ENCODE results near the gene MTMR2.

DNA sequence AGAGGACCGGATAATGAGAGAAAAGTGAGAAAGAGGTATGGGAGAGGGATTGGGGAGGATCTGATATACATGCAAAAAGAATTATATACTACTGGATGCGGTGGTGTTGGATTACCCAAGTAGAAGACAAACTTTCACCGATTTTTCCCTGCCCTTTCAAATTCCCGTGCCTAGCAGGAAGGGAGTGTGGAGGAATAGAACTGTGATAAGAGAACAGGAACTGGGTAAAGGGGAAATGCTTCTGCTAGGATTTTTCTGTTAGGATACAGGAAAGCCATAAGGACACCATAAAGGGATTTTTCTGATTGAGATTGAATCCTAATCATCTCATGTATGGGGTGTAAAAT, 480 bp upstream of the MTMR2 start:
- TF ChIP-seq, protein P1, sequence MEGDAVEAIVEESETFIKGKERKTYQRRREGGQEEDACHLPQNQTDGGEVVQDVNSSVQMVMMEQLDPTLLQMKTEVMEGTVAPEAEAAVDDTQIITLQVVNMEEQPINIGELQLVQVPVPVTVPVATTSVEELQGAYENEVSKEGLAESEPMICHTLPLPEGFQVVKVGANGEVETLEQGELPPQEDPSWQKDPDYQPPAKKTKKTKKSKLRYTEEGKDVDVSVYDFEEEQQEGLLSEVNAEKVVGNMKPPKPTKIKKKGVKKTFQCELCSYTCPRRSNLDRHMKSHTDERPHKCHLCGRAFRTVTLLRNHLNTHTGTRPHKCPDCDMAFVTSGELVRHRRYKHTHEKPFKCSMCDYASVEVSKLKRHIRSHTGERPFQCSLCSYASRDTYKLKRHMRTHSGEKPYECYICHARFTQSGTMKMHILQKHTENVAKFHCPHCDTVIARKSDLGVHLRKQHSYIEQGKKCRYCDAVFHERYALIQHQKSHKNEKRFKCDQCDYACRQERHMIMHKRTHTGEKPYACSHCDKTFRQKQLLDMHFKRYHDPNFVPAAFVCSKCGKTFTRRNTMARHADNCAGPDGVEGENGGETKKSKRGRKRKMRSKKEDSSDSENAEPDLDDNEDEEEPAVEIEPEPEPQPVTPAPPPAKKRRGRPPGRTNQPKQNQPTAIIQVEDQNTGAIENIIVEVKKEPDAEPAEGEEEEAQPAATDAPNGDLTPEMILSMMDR (CRISPR knock-in tag; IDR thresholded peaks at IDR 0.05) = no peak
- no peak for TF ChIP-seq MAFK (conservative IDR thresholded peaks at IDR 0.05 in 1 of 2, IDR thresholded peaks at IDR 0.05 in 1 of 2; ENCODE audit: low read length in 2 of 2)
- no peak for TF ChIP-seq POLR2A (IDR thresholded peaks at IDR 0.05; ENCODE audit: insufficient read depth in 1 of 2, low read depth in 2 of 2, low read length in 2 of 2)
- no peak for TF ChIP-seq POLR2AphosphoS5 (IDR thresholded peaks at IDR 0.05; ENCODE audit: low read depth, low read length)
- no peak for TF ChIP-seq ZNF333 (CRISPR knock-in tag; IDR thresholded peaks at IDR 0.05; ENCODE audit: borderline replicate concordance)
- TF ChIP-seq, protein P2, sequence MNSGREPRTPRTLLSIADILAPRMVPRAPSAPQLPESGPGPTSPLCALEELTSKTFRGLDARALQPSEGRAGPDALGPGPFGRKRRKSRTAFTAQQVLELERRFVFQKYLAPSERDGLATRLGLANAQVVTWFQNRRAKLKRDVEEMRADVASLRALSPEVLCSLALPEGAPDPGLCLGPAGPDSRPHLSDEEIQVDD (CRISPR knock-in tag; IDR thresholded peaks at IDR 0.05; ENCODE audit: borderline replicate concordance) = no peak
- TF ChIP-seq, protein P3, sequence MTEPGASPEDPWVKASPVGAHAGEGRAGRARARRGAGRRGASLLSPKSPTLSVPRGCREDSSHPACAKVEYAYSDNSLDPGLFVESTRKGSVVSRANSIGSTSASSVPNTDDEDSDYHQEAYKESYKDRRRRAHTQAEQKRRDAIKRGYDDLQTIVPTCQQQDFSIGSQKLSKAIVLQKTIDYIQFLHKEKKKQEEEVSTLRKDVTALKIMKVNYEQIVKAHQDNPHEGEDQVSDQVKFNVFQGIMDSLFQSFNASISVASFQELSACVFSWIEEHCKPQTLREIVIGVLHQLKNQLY (CRISPR knock-in tag; IDR thresholded peaks at IDR 0.05) = no peak
- no peak for TF ChIP-seq ETV5 (CRISPR knock-in tag; IDR thresholded peaks at IDR 0.05; ENCODE audit: borderline replicate concordance)
- TF ChIP-seq, protein P4, sequence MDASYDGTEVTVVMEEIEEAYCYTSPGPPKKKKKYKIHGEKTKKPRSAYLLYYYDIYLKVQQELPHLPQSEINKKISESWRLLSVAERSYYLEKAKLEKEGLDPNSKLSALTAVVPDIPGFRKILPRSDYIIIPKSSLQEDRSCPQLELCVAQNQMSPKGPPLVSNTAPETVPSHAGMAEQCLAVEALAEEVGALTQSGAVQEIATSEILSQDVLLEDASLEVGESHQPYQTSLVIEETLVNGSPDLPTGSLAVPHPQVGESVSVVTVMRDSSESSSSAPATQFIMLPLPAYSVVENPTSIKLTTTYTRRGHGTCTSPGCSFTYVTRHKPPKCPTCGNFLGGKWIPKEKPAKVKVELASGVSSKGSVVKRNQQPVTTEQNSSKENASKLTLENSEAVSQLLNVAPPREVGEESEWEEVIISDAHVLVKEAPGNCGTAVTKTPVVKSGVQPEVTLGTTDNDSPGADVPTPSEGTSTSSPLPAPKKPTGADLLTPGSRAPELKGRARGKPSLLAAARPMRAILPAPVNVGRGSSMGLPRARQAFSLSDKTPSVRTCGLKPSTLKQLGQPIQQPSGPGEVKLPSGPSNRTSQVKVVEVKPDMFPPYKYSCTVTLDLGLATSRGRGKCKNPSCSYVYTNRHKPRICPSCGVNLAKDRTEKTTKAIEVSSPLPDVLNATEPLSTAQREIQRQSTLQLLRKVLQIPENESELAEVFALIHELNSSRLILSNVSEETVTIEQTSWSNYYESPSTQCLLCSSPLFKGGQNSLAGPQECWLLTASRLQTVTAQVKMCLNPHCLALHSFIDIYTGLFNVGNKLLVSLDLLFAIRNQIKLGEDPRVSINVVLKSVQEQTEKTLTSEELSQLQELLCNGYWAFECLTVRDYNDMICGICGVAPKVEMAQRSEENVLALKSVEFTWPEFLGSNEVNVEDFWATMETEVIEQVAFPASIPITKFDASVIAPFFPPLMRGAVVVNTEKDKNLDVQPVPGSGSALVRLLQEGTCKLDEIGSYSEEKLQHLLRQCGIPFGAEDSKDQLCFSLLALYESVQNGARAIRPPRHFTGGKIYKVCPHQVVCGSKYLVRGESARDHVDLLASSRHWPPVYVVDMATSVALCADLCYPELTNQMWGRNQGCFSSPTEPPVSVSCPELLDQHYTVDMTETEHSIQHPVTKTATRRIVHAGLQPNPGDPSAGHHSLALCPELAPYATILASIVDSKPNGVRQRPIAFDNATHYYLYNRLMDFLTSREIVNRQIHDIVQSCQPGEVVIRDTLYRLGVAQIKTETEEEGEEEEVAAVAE (CRISPR knock-in tag; IDR thresholded peaks at IDR 0.05; ENCODE audit: borderline replicate concordance) = no peak
- TF ChIP-seq KDM3A (CRISPR knock-in tag; IDR thresholded peaks at IDR 0.05; ENCODE audit: low read depth) = no peak
- TF ChIP-seq MXI1 (IDR thresholded peaks at IDR 0.05; ENCODE audit: borderline replicate concordance, low read depth, low read length) = no peak
- TF ChIP-seq EP300 (IDR thresholded peaks at IDR 0.05; ENCODE audit: low read depth in 2 of 2, low read length in 2 of 2) = no peak
- TF ChIP-seq EP300 (CRISPR knock-in tag; IDR thresholded peaks at IDR 0.05; ENCODE audit: borderline replicate concordance) = no peak
- TF ChIP-seq ELF4 (CRISPR knock-in tag; IDR thresholded peaks at IDR 0.05; ENCODE audit: borderline replicate concordance) = no peak

Data from HepG2 (cell line).